HG03139 (cell line): Measurements from ENCODE around the gene CPN1.
A peak's percentile ranks its signal among the peaks of the same experiment; 100 is the strongest.
"Not testable (repeated sequence)": the region's sequence is repeated elsewhere in the genome, so short reads cannot be mapped to it uniquely, and the experiment has no call there.

Experiments used
- ATAC-seq: cut with Tn5 transposase; IDR thresholded peaks from one replicate; pipeline ENCODE4 v1.9.1; 2021; ENCODE audit not compliant: unreplicated experiment

Gene CPN1

DNA sequence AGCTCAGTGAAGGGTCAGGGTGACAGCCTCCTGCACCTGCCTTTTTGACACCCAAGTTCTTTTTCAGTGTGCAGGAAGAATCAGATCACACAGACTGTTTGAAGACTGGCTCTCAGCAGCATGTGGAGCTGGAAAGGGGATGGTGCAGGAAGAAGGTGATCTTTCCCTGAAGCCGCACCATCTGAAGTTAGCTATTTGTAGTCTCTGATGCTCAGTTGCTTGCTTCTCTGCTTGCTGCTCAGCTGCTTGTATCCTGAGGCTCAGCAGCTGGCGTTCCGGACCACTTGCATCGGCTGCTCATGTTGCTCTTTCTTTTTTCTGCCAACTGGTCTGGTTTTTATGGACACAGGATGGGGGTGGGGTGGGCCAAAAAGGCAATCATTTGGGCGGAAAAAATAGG, 56.1 kb downstream of the CPN1 start:
- no peak for ATAC-seq

DNA sequence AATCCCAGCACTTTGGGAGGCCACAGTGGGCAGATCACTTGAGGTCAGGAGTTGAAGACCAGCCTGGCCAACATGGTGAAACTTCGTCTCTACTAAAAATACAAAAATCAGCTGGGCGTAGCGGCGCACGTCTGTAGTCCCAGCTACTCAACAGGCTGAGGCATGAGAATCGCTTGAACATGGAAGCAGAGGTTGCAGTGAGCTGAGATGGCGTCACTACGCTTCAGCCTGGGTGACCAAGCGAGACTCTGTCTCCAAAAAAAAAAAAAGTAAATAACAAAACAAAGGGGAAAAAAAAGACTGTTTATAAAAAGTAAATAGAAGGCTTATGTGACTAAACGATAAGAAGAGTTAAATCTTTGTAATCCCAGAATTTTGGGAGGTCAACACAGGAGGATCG, 56.9 kb downstream of the CPN1 start:
- ATAC-seq, result no peak

DNA sequence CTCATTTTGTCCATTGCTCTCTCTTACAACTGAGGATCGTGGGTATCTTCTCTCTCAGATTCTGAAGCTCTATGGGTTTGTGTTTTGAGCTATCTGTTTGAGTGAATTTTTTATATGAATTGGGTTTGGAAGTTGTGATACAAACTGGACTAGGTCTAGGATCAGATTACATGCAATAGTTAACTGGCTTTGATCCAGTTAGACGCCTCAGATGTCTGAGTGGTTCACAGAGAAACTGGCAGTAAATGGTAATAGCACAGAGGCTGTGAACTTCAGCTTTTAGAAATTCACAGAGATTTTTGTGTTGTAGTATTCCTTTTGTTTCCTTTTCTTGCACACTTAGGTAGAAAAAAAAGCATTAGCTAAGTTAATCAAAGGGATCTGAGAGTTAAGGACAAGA, 59.3 kb downstream of the CPN1 start:
- ATAC-seq, result no peak

DNA sequence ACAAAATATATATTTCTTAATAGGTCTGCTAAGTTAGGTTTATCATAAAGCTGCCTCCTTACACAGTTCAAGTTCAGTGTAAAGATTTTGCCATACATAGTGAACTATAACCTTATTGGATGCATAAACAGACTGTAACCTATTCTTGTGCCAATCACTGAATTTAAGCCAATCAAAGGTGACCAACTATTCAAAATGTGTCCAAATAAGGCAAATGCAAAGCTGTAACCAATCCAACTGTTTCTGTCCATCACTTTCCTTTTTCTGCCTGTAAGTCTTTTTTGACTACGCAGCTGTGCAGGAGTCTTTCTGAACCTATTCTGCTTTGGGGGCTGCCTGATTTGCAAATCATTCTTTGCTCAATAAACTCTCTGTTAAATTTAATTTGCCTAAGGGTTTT, 60.3 kb downstream of the CPN1 start:
- ATAC-seq, result no peak

DNA sequence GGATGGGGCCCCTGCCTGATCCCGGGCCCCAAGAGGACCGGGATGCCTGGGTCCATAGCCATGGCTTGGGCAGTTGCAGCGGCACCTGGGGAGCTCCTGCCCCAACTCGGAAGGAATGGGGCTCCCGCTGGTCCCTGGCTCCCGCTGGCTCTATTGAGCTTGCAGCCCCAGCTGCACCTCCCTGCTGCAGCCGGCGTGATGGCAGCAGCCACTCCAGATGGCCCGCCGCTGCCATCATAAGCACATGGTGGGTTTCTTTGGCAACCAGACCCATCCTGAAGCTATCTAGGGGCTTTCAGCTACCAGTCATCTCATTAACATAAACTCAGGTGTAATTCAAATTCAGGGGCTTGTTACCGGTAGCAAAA, 60.8 kb downstream of the CPN1 start:
- ATAC-seq, result no peak

DNA sequence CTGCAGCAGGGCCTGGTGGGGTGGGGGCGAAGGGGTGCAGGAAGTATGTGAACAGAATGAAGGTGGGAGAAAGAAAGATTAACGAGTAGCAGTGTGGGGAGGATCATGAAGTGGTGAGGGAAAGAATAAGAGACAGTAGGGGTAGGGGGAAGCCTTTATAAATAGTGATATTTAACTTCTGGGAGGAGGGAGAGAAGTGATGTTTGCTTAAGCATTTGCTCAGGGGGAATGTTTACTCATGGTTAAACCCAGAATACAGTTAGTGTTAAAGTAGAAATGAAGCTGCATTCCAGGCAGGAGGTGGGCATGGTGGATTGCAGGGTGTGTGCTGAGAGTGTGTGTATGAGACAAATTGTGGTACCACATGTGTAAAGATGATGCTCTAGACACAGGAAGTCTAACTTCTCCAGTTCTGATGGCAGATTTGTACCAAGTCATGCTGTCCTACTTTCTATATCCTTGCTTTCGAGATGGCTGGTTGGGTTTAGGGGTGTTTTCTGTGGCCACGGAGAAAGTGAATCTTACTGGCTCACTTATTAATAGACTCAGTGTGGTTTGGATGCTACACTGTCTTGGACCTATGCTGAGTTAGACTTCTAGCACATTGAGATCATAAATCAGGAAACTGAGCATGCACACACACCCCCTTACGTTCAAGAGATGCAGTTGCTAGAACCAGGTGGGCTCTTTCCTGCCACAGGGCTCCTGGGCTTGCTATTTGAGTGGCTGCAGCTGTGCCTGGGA, 61.4 kb downstream of the CPN1 start:
- peak; percentile 81 for ATAC-seq

DNA sequence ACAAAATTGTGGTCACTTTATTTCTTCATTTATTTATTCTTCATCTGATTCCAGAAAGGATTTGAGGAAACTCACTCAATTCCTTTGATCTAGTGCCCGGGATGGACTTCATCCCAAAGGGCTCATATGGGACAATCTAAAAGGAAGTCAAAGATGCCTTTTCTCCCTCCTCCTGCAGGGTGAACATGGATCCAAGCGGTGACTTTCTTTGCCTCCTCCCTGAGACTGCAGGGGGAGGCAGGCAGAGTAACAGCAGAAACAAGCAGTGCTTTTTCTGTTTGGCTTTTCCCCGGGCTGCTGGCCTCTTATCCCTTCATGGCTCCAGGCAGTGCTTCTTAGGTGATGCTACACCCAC, 61.9 kb downstream of the CPN1 start:
- ATAC-seq, result no peak

DNA sequence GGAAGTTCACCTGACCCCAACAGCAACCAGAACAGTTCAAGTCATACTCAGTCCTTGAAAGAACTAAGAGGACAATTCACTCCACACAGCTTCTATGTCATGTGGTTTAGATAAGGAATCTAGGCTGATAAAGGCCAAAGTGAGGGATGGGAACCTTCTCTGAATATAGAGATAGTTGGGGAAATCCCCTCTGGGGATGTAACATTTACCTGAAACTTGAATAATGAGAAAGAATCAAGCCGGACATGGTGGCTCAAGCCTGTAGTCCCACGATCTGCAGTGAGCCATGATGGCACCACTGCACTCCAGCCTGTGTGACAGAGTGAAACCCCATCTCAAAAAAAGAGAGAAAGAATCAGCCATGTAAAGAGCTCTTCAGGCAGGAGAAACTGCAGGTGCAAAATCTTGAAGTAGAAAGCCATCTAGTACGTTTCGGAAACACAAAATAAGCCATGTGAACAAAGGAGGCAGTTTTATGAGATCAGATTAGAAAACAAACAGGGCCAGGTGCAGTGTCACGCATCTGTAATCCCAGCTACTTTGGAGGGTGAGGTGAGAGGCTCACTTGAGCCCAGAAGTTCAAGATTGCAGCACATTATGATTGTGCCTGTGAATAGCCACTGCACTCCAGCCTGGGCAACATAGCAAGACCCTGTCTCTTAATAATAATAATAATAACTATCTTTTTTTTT, 67.5 kb downstream of the CPN1 start:
- ATAC-seq, result peak; percentile 65

DNA sequence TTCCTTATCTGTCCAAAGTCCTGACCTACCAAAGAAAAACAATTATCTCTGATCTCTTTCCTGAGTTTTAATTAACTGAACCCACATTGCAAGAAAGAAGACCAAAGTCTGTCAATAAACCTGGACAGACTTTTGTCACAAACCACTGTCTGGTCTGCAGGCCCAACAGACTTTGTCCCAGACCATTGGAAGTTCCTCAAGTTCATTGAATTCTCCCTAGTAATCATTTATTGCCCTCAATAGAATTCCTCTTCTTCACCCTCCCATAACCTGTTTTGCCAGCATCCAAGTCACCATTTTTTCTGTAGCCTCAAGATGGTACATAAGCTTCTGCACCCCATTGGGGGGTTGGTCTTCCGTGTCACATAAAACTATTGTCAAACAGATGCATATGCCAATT, 68.0 kb downstream of the CPN1 start:
- no peak for ATAC-seq

DNA sequence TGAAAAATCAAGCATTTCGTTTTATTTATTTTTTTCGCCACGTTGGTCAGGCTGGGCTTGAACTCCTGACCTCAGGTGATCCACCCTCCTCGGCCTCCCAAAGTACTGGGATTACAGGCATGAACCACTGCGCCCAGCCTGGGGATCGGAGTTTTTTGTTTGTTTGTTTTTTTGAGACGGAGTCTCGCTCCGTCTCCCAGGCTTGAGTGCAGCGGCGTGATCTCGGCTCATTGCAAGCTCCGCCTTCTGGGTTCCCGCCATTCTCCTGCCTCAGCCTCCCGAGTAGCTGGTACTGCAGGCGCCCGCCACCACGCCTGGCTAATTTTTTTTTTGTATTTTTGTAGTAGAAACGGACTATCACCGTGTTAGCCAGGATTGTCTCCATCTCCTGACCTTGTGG, 69.8 kb downstream of the CPN1 start:
- ATAC-seq, result not testable (repeated sequence)

DNA sequence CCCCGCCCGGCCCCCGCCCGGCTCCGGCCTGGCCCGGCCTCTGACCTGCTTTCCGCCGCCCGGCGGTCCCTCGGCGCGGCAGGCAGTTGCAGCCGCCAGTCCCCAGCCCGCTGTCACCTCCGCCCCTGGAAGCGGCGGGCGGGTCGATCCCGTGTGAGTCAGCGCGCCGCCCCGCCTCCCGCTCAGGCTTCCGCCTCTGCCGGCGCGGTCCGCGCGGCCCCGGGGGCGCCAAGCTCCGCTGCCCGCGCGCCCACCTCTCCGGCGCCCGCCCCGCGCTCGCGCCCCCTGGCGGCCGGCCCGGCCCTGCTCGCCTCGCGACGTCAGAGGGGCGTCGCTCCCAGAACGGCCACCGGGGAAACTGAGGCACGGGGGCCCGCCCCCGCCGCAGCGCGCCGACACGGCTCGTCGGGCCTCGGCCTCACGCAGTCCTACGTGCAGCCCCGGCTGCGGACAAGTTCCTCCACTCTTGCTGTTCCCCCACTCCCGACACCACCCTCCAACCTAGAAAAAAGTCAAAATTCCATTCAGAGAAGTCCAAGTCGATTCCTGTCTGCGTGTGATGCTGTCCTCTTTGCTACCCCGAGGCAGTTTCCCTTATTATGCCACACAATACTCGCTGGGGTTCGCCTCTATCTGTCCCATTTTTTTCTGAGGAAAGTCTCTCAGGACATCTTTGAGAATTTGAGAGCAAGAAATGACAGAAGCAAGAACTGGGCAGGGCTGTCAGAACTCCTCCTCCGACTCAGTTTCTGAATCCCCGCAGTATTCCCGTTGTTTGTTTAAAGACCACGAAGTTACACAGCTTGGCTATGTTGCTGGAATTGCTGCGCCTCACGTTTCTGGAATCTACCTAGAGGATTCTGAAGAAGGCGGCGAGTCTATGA, 71.6 kb downstream of the CPN1 start, which contains the start of gene DNMBP:
Gene DNMBP (minus strand): TSS at position 155 of the 884 bp plus-strand sequence. CDS start 37,823 bp downstream, outside the sequence.
- ATAC-seq, result peak; percentile 54

DNA sequence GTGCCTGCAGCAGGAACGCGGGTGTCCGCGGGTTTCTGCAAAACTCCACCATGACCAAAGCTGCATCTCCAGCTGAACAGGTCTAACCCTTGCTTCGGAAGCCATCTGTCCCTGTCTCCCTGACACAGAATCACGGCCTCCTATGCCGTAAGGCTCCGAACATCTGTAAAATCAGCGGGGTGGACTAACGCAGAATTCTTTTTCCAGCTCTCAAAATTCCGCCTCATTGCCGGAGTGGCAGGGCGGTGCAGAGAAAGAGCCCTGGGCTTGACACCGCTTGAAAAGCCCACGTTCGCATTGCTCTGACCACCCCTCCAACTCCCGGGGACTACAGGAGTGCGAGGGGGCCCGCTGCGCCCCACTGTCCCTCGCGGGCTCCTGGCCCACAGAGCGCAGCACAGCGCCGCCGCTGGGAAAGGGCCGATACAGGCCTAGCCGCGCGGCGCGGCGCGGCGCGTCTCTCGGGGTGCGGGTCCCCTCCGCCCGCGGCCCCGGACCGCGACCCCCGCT, 72.3 kb downstream of the CPN1 start:
- ATAC-seq, result peak; percentile 49

DNA sequence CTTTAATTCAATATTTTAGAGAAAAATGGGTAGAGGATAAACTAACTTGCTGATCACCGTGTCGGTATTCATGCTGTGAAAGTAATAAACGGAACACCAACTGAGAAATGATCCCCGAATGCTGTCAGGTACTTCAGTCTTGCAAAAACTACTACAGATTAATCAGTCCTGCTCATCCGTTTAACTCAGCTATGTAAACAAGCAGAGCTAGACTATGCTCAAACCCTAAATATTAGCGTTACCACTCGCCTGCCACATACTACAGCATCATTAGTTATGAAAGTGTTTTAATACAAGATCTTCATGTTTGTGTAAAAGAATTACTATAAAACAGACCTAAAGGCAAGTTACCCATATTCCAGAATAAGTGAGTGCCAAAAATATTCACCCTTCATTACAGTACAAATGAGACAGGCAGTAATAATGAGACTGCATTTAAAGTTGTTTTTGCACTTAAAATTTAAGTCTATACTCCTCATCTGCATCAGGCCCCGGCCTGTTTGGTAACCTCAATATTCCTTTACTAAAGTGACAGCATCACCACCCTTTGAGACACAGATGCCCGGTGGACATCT, 72.9 kb downstream of the CPN1 start:
- ATAC-seq, result no peak

DNA sequence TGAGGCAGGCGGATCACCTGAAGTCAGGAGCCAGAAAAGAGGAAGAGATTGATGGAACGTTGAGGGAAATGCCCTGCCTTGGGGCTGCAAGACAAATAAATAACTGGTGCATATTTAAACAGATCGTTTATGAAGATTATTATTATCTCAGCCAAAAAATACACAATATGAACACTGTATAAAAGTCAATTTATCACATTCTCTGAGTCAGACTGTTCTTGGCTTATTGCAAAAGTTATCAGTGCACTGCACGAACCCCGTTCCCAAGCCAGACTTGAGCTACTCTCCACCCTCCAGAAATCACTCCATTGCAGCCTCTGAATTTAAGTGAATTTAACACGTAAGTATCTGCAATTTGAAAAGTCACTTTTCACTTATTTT, 73.5 kb downstream of the CPN1 start:
- ATAC-seq, result no peak

DNA sequence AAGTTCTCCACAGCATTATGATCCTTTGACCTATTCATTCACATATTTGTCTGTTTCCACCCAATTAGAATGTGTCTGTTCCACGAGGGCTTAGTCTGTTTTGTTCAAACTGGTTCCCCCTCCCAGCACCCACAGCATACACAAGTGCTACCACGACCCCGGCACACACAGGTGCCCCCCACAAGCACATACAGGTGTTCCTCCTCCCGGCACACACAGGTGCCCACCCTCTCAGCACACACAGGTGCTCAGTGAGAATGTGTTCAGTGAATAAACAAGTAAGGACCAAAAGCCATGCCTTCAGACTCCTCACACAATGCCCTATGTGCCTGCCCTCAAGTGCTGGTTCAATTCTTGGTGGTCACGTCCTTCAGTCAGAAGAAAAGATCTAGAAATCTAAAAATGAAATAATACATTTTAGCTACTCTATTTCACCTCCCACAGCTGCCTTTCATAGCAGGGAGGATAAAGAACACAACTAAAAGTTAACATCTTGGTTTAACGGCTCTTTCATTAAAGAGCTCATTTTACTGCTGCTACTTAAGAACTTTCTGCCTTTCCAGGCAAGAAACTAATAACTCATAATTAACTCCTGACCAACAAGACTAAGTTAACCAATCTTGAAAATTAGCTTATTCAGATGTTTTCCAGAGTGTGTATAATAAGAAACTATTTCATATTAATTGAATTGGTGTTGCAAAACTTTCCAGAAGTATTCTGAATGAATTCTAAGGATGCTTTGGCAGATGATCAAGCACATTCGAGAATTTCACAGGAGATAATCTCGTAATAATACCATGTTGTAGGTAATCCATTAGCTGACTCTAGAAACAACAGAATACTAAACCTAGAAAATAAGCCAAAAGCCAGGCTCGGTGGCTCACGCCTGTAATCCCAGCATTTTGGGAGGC, 74.2 kb downstream of the CPN1 start:
- ATAC-seq, result no peak

DNA sequence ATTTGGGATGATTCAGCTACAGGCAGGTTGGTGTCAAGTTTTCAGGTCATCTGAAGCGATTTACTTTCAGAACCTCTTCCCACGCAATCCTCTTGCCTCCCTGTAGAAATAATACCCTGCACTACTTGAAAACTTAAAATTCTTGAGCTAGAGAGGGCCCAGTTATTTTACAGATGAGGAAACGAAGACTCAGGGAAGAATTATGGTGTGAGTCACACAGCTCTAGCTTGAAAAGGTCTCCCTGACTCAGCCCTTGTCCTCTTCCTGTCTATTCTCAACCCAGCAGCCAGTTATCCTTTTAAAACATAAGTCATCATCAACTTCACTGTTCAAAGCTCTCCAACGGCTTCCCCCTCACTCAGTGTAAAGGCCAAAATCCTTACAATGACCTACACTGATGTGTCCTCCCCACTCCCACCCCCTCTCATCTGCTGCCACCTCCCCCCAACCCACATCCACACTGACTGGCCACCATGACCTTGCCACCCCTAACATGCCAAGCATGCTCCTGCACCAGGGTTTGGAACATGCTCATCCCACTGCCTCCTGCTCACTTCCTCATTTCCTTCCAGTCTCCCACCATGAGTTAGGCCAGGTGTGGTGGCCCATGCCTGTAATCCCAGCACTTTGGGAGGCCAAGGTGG, 75.3 kb downstream of the CPN1 start:
- ATAC-seq, result no peak

DNA sequence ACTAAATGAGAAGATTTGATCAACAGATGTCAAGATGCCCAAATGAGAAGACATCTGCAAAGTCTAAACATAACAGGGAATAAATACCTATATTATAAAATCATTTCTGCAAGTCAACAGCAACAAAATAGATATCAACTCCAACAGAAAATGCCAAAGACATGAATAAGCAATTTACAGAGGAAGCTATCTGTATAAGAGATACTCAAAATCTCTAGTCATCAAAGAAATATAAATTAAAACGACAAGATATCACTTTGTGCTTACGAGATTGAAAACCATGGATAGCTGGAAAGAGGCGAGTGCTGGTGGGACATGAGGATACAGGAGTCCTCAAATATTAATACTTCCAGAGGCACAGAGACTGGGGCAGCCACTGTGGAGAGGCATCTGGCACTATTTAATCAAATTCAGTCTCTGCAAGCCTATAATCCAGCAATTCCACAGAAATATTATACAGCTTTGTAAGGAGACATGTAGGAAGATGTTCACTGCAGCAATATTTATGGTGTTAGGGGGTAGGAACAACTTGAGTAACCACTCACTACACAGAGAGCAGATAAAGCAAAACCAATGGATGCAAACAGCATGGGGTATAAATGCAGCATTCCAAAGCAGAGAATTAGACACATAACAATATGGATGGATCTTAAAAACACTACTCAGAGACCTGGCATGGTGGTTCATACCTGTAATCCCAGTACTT, 76.7 kb downstream of the CPN1 start:
- ATAC-seq, result no peak

DNA sequence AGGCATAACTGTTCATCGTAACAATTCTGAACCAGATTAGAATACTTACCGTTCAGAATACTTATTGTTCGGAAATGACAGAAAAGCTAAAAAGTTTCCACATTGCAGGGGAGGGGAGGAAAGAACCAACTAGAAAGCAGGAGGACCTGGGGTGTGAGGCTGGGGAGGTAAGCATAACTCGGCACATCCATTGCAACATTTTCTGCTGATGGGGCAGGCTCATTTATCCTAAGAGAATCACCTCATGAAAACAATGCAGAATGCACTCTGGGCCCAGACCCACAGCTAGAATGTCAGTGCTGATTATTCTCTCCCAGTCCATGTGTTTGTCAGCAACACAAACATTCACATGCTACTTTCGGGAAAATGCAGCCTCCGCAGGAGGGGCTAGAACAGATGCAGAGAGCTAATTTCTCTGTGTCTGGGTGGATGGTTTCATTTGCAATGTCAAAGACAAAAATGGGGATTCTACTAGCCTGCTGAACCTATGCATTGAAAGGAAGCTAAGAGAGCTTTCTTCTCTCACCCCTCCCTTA, 81.5 kb downstream of the CPN1 start:
- no peak for ATAC-seq
